ENCODE data around the gene RIN2.

- TF ChIP-seq CTCF (IDR thresholded peaks at IDR 0.05; ENCODE audit: low read depth, low read length) (peak; percentile 47), EZH2phosphoT487 (IDR thresholded peaks at IDR 0.05; ENCODE audit: low read depth) (no peak)
Observed at GRCh38 chr20:19802492-19803158, 44.6 kb downstream of the RIN2 start.

Data from OCI-LY3 (cell line).